ENCODE measurements around the gene TMED10.

Gene TMED10

DNA sequence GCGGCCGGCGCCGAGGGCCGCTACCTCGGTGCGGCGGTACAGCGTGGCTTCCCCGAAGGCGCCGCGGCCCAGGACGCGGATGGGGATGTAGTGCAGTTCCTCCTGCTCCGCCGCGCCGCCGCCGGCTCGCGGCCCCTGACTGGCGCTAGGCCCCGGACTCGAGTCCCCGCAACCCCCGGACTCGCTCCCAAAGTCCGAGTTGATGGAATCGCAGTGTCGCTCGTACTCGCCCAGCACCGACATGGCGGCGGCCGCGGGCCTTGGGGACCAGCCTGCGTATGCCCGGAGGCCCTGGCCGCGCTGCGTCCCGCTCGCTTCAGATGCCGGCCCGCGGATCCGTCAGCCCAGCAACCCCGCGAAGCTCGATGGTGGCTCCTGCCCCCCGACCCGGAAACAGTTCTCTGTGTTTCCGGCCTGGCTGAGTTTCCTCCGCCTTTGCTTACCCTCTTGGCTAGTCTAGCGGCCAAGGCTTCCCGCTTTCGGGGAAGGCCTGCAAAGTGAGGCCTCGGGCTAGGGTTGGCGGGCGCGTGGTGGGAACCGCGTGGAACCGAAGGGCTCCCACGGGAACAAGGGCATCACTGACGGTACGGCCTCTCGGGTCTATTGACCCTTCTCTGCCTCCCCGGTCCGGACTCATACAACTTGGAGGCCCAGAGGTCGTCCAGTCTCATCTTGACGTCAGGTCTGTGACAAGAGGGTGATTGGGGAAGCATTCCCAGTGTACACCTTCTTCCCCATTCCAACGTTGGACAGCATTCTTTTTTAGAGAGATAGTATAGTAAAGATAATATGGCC lies 49.5 kb downstream of the TMED10 start, which contains the start of gene NEK9:
NEK9 (minus strand) TSS at position 370 of the 795 bp plus-strand sequence; CDS start at position 243, 127 bp downstream.
- DNase-seq: peak; percentile 74 to 90 (median 83)

DNA sequence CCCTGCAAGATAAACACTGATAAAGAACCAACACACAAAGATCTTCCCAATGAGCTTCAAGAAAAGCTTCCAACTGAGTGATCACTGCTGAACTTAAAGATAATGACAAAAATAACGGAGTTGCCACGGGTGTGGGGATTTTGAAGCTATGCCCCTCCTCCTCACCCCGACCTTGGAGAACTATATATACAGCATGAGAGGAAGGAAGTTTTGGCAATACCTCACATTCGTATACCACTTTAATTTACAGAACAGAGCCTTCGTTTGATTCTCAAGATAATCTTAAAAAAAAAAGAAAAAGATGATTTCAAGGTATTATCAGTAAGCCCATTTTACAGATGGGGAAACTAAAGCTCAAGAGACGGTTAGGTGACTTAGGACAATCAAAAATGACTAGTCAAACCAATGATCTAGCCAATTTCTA lies 50.3 kb downstream of the TMED10 start:
- peak in 2 of 5 donors; percentile 13 to 19 for DNase-seq

DNA sequence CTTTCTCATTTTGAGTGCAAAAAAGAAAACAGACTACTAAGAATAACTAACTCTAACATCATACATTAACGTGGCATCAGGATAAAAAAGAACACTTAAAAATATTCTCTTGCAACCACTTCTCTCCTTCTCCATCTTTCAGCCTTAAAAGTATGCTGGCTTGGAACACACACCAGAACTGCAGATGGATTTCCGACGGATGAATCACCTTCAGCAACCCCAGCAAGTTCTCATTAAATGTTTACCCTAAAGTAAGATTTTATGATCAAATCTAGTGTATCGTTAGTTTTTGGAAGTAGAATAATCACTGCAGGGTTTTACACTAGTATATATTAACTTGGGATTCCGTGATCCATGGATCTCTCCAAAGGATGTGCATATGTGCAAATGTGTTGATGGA lies 50.8 kb downstream of the TMED10 start:
- DNase-seq: no peak

DNA sequence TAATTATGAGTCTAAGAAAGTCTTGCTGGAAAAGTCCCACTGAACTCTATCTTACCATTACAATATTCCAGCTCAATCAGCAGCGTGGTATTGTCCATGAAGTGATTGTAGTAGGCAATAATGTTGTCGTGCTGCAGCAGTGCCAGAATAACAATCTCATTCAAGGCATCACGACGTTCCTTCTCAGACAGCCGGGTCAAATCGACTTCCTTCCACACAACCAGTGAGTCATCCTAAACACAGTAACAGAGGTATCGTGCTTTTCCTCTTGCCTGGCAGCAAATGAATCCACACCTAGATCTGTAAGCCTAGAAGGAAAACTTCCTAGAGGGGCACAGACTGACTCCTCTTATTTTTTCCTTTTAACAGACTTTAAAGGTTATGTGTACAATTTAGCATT lies 52.4 kb downstream of the TMED10 start:
- peak in 2 of 5 donors; percentile 8 to 43 for DNase-seq

DNA sequence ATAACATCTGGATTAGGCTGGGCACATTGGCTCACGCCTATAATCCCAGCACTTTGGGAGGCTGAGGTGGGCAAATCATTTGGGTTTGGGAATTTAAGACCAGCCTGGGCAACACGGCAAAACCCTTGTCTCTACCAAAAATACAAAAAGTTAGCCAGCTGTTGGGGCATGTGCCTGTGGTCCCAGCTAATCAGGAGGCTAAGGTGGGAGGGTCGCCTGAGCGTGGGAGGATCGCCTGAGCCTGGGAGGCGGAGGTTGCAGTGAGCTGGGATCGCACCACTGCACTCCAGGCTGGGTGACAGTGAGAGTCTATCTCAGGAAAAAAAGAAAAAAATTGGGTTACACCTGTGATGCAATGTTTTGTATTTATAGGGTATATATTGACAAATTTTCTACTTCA lies 54.9 kb downstream of the TMED10 start:
- DNase-seq: no peak

DNA sequence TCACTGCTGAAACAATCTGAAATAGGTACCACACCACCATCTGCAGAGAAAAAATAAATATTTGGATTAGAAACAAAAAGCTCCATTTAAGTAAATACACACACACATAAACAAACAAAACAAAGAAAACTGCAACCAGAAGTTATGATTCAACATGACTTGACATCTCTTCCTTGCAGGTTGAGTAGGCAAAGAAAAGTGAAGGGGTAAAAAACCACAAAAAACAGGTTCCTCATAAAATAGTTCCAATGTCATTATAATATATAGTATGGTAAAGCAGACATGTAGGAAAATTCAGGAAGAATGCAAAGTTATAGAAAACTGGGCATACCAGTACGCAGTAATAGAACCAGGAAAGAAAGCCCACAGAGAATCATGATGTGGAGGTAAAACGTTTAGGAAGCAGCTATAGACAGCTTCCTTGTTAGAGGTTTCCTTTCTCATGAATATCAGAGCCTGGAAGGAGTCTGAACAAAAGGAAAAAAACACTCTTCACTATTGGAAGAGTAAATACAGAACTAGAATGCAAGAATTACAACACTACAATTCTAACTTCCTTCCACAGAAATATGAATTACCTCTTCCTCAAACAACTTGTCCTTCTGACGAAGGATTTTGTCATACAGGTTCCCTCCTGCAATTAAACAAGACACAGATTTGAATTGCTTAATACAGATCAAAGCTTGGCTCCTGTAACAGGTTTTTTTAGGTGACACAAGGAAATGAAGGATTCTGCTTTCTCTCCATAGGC lies 55.7 kb downstream of the TMED10 start:
- DNase-seq: no peak

DNA sequence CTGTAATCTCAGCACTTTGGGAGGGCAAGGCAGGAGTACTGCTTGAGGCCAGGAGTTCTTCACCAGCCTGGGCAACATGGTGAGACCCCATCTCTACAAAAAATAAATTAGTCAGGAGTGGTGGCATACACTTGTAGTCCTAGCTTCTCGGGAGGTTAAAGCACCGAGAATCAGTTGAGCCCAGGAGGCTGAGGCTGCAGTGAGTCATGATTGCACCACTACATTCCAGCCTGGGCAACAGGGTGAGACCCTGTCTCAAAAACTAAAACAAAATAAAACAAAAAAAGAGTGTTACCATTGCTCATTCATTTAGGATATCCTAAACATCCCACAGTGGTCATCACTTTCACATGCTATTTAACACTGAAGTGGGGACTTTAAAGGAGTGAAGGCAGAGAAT lies 57.4 kb downstream of the TMED10 start:
- DNase-seq: no peak

DNA sequence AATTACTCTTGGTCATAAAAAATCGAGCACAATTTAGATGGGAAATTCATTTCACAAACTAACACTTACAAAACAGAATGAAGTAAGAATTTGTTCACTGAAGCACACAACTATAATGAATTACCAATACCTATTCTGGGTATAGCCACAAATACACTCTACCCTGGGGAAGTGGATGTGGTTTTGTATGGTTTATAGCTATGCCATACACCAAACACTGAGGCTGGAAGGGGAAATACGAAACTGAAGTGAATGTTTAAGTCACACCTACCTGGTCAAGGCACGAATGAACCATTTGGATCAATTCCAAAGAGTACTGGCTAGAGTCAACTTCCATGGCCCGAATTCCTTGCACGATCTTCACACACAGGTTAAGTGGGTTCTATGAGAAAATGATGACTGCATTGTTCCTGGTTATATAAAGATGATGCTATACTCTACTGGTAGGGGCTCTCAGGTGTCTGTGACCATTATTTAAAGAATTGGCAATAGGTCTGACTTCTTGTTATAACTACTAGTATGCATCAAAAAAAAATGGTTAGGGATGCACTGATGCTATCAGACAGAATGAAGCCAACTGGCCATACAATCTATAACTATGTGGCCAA lies 62.4 kb downstream of the TMED10 start:
- peak in 1 of 5 donors; percentile 50 for DNase-seq

DNA sequence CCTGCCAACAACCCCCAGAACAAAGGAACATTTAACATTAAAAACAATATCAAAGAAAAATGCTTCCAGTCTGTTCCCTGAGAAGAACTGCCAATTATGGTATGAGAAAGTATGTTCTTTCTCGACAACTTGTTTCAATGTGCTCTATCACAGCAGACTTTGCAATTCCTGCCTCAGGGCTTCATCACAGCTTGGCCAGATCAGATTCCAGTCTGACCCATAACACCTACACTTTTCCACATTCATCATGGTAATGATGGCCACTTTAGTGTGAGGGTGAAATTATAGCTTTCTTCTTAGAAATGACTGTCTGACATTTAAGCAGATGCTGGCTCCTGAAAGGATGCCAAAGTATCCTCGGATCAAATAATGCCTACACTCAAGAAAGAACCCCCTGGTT lies 66.5 kb downstream of the TMED10 start:
- DNase-seq: no peak

DNA sequence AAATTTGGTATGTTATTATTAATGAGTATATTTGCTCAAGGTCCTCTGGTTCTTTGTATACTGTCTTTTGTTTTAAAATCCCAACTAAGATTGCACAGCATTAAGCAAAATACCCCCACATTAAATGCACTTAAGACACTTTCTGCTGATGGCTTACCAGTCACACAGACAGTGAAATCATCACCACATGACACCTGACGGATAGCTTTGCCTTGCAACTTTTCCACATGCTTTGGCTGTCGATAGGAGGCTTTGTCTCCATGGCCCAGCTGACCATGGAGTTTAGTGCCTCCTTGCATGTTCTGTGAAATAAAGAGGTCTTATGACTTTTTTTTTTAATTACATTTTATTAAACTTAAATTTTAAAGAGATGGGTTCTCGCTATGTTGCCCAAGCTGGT lies 69.2 kb downstream of the TMED10 start:
- DNase-seq: no peak

DNA sequence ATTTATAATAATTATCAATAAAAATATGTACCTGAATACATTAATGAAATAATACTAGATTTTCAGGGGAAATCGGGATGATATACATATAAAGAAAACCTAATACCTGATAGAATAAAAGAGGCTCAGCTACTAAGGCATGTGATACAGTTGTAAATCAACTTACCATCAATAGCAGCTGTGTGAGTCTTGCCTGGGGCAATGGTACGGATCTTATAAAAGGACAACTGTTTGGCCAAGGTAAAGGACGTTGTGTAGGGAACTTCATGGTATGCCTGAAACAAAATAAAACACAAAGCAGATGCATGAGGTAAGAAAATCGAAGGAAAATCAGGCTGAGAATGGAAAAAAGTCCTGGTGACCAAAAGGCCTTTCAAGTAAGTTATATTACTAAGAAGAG lies 74.9 kb downstream of the TMED10 start:
- no peak for DNase-seq

DNA sequence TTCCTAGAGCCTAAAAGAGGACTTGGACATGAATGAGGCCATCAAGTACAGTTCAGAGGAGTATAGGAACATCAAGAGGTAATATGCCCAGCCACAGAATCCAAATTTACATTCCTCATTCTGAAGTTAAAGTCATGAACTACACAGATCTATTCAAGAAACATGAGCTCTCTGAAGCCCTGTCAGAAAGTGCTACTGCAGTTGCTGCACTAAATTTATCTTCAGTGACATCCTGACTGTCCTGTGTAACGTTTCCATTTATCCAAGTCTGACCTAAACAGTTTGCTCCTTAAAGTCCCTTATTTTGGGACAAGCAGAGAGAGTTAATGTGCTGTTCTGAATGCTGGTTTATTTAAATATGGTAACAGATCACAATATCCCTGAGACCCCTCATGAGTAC lies 77.7 kb downstream of the TMED10 start:
- DNase-seq: no peak

DNA sequence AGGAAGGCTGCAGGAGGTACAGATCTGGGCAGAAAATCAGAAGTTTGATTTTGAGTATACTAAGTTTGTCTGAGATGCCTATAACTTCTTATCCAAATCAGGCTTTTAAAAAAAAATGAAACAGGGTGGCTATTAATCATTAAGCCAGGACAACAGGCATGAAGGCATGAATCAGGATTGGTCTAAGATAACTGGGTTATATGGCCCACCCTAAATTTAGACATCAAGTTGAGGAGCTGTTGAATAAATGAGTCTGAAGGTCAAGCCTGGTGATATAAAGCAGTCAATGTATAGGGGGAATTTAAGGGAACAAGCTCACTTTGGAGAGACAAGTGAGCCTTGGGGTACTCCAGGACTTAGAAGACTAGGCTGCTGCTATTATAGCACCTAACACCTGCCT lies 78.2 kb downstream of the TMED10 start:
- no peak for DNase-seq

DNA sequence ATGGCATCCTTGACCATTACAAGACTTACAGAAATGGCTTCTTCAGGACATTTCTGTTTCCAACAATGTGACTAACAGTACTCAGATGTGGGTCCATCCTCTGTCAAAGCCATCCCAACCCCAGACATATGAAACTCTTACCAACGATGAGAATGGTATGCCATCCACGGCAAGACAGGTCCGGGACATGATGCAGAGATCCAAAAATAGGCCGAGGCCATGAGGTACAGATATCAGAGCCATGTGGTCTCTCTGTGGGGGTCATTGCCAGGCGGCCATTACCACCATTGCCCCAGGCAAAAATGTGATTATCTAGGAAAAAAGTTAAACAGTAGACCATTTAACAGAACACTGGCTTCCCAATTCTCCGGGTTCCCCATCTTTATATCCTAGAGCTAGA lies 79.5 kb downstream of the TMED10 start:
- DNase-seq: no peak

DNA sequence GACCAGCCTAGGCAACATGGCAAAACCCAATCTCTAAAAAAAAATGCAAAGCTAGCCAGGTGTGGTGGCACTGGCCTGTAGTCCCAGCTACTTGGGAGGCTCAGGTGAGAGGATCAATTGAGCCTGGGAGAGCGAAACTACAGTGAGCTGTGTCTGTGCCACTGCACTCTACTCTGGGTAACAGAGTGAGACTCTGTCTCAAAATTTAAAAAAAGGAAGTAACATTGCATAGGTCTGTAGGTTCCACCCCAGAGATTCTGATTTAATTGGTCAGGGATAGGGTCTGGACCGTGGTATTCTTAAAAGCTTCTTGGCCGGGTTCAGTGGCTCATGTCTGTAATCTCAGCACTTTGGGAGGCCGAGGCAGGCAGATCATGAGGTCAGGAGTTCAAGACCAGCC lies 80.7 kb downstream of the TMED10 start:
- no peak for DNase-seq

DNA sequence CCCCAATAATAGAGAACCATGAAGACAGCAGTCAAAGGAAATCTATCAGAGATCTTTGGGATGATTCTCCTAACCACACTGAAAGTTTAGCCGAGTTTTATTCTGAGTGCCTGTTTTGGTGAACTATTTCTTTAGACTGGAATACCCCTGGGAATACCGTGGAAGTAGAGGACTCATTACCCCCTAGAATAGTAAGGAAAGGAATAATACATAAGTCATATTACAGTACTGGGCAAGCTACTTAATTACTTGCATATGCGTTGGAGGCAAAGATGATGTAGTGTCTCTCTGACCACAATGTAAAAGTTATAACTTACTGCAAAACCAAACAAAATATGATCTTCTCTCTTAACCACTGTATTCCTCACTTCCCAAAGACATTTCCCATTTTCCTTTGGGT lies 81.5 kb downstream of the TMED10 start:
- no peak for DNase-seq

DNA sequence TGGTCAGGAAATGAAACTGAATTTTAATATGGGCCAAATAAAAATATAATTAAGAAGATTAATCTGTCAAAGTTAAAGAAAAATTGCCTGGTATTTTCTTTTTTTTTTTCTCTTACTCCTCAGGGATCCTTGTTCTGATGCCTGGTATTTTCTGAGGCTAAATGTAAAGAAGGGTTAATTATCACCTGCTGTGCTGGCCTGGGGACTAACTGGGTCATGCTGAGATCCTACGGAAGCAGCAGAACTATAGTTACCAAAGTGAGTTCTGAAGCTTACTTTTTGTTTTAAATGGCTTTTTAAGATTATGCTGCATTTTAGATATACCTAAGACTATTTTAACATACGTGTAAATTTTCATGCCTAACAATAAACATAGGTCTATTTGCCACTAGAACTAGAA lies 83.7 kb downstream of the TMED10 start:
- DNase-seq: no peak

DNA sequence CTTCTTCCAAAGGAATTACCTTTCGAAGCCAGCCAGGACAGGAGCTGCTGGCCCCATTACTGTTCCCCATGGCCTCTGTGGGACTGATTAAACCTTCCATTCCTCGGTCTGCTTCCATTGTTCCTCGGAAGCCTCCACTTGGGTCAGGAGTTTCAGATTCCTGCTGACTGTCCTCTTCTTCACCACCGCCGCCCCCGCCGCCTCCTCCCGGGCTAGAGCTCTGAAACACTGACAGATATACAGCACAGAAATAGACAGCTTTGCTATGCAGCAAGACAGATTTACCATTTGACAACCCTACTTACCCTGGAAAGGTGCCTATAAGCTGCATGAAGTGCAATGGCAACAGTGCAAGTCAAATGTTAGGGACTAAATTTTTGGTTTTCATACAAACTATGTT lies 85.2 kb downstream of the TMED10 start:
- DNase-seq: no peak

DNA sequence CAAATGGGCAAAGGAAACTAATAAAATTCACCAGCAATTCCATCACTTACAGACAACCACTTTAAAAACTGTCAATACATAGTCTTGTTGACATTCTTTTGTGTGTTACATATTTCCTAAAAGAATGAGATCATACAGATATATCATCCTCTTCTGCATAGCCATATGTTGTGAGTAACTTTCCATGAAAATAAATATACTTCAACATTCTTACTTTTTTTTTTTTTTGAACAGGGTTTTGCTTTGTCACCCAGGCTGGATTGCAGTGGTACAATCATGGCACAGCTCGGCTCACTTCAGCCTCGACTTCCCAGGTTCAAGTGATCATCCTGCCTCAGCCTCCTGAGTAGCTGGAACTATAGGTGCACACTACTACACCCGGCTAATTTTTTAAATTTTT lies 86.1 kb downstream of the TMED10 start:
- DNase-seq: no peak

DNA sequence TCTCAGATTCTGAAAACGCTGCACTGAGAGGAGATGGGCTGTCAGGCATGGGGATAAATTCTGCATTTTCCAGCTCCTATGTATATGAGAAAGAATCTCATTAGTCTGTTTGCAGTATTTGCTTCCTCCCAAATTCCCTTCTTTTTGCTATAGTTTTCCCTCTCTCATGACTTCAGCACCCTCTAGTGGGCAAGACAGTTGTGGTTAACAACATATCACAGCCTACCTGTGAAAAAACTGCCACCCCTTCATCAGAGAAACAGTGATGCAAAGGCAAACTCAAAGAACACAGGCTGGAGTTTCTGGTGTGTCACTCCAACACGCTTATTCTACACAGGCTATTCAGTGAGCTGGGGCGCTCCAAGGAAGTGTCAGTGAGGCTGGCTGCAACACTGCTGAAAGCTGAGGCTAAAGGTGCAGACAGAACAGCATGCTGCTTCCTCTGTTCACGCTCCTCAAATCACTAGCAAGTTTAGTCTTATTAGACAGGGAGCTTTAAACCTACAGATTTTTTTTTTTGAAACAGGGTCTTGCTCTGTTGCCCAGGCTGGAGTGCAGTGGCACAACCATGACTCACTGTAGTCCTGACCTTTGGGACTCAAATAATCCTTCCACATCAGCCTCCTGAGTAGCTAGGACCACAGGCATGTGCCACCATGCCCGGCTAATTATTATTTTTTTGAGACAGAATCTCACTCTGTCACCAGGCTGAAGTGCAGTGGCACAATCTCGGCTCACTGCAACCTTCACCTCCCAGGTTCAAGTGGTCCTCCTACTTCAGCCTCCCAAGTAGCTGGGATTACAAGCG lies 87.6 kb downstream of the TMED10 start:
- DNase-seq: peak in 4 of 5 donors; percentile 3 to 46 (median 35)

DNA sequence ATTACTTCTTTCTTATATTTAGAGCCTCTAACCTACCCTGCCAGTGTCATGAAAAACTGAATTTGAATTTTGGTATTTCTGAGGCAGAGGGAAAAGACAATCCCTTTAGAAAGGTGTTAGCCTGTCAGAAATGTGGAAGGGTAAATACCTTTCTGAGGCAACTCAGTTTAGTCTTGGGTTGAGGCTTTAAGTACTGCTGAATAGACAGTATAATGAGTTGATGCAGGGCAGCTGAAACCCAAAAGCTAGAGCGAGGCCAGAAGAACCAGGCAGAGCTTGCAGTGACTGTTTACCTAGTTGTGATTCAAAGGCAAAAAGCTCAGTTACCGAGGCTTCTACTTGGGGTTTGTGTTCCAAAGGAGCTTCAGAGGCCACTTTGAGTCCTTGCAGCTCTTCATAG lies 88.3 kb downstream of the TMED10 start:
- DNase-seq: no peak

DNA sequence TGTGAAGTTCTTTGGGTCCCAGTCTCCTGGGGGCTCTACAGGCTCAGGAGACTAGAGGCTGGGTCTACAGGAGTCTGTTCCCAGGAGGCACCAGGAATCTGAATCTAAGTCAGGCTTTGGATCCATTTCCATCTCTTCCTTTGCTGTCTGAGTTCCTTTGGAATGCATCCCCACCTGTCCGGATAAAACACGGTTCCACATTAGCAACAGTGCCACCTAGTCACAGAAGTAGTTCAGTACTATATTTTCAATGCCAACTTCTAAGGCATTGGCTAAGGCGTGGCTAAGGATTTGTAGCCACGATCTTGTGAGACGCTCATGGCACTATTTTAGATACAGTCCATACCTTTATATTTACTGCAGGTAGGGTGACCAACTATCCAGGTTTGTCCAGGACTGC lies 91.9 kb downstream of the TMED10 start:
- DNase-seq: no peak

DNA sequence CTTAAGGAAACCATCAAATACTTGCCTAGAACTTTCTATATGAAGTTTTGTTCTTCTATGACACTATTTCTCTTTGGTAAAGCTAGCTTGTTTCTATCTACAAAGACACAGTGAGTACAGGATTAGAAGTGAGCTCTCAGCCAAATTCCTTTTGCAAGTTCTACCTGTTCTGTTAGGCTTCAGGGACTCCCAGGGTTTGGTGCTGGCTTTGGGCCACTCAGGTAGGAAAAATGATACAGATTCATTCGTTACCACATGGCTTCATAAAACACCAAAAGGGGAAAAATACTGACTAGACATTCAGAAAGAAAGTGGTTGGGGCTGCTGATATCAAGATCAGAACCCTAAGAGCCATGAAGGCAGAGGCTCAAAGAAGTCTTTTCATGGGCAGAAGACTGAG lies 93.1 kb downstream of the TMED10 start:
- no peak for DNase-seq
